ENCODE data around the gene NANS.
"Not testable (repeated sequence)": the region's sequence is repeated elsewhere in the genome, so short reads cannot be mapped to it uniquely, and the experiment has no call there.

NANS gene, protein sequence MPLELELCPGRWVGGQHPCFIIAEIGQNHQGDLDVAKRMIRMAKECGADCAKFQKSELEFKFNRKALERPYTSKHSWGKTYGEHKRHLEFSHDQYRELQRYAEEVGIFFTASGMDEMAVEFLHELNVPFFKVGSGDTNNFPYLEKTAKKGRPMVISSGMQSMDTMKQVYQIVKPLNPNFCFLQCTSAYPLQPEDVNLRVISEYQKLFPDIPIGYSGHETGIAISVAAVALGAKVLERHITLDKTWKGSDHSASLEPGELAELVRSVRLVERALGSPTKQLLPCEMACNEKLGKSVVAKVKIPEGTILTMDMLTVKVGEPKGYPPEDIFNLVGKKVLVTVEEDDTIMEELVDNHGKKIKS

DNA sequence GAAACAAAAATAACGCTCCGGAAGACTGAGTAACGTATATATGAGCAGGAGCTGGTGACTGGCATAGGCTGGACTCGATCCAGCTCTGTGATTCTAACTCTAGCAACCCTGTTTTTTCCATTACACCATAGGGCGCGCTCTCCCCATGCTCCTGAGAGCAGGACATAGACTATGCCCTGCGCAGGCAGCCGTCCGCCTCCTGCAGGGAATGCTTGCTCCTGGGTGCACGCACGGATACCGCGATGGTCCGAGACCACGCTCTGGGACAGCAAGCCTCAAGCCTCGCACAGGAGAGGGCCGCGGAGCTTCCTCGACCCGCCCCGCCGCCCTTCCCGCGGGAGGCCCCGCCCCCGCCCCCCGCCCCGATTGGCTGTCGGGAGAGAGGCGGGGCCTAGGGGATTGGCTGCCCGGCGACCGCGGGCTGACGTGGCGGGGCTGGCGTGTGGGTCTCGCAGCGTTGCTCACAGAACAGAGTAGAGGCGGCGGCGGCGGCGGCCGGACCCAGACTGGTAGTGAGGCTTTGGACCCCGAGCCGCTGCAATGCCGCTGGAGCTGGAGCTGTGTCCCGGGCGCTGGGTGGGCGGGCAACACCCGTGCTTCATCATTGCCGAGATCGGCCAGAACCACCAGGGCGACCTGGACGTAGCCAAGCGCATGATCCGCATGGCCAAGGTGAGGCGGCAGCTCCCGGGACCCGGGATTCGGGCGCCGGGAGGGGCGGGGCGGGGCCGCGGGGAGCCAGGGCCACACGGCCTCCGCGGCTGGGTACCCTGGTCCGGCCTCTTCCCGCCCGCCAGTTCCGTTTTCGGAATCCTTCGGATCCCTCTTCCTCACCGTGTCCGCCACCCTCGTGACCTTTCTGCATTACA lies at the start of gene NANS:
Gene NANS (plus strand): TSS at position 464 of the 869 bp plus-strand sequence. CDS start 77 bp downstream, at position 541.
- peak; percentile 98 for DNase-seq

DNA sequence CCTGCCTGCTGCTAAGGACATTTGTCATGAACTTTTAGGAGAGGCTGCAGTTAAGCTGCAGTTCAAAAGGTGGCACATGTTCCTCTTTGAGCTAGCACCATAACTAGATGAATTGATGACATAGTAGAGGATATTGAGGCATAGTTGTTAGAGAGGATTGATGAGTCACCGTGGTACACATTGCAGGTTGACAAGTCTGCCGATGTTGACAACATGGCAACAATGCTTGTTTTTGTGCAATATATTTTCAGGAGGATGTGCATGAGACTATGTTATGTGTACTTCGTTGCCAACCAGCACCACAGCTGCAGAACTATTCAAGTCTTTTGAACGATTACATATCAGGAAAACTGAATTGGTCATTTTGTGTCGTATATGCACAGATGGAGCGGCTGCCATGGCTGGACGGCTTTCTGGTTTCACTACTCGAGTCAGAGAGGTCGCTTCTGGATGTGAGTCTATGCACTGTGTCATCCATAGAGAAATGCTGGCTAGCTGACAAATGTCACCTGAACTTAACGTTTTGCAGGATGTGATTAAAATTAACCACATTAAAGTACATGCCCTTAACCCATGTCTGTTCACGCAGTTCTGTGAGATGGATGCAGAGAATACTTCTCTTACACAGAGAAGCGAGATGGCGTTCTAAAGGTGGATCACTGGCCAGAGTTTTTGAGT lies 49.1 kb upstream of the NANS start:
- no peak for DNase-seq

DNA sequence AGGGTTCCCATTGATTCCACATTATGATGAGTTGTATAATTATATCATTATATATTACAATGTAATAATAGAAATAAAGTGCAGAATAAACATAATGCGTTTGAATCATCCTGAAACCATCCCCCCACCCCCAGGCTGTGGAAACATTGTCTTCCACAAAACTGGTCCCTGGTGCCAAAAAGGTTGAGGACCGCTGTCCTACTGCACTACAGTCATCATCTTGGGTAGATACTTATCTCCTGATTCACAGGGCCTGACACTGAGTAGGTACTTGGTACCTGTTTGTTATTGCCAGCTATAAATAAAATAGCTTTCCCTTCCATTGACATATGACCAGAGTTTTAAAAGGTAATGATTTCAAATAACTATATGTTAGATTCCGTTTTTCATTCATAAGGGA lies 47.8 kb upstream of the NANS start:
- DNase-seq, result no peak

- no peak for DNase-seq
These were observed 47.1 kb upstream of the NANS start for GRCh38 chr9:98009437-98009836.

DNA sequence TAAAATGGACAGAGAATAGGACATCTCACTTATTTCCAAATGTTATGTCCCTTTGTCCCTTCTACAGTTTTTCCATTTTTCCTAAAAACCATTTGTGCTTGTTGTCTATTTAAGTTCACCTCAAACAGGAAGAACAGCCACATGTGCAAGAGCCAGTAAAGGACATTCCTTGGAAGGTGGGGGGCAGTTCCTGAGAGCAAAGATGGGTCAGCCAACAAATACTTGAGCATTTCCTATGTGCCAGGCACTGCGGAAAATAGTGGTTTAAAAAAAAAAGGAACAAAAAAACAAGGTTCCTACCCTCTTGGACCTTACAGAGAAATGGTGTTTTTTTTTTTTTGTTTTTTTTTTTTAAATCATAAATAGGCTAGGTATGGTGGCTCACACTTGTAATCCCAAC lies 46.6 kb upstream of the NANS start:
- no peak for DNase-seq

DNA sequence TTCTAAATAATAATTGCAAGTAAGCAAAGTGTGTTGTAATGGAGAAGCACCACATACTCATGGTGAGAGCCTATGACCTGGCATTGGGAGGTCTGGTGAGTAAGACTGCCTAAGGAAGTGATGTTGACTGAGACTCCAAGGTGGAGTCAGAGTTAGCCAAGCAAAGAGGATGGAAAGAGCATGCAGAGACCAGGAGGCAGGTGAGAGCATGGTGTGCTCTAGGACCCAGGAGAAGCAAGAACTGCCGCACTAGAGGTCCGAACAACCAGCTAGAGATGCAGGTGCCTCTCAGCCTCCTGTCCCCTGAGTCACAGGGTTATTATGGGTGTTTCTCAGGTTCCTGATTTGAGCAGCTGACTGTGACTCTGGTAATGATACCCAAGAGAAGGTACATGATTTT lies 46.1 kb upstream of the NANS start:
- DNase-seq, result peak; percentile 37

GRCh38 chr9:98011122-98011521 lies 45.4 kb upstream of the NANS start:
- DNase-seq, result no peak

- no peak for DNase-seq
These were observed 40.3 kb upstream of the NANS start for GRCh38 chr9:98016137-98016680.

GRCh38 chr9:98017306-98017705 lies 39.2 kb upstream of the NANS start:
- no peak for DNase-seq

DNA sequence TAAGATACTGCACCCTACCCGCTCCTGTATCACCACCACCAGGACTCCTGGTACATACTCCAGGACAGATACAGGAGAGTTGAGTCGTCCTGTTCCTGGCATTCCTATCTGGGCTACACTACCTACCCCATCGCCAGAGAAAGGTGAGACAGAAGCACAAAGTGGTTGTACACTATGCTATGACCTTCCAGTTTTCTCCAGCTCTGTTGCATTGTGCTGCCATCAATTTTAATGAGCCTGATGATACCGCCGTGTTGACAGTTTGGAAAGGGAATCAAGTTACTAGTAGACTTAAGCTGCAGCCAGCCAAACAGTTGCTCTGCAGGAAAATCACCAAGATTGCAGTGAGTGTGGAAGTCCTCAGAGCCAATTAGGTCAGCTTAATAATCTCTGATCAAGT lies 38.2 kb upstream of the NANS start:
- DNase-seq, result no peak

DNA sequence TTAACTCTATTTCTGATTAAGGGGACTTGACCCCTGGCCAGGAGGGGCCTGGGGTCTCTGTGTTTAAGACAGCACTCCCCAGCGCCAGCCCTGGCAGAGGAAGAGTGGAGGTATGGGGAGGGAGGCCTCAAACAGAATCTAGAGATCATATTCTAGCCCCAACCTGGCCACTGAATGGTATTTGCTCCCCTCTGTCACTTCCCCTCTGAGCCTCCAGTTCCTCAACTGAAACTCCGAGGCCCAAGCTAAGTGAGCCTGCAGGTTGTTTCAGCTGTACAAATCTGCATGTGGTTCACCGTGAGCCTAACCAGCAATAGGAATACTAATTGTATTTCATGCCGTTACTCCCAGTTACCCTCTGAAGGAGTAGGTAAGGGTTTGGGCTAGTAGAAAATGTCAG lies 37.4 kb upstream of the NANS start:
- DNase-seq, result no peak

DNA sequence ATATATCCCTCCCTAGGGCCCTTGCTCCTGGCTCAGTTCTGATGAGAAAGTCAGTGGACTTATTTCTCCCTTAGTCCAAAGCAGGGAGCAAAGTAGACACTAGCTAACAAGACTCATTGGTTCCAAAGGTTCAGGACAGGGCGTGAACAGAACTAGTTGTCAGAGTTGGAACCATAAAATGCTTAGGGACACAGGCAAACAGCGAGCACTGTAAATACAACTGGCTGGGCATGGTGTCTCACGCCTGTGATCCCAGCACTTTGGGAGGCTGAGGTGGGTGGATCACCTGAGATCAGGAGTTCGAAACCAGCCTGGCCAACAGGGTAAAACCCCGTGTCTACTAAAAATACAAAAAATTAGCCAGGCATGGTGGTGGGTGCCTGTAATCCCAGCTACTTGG lies 36.7 kb upstream of the NANS start:
- DNase-seq, result not testable (repeated sequence)

DNA sequence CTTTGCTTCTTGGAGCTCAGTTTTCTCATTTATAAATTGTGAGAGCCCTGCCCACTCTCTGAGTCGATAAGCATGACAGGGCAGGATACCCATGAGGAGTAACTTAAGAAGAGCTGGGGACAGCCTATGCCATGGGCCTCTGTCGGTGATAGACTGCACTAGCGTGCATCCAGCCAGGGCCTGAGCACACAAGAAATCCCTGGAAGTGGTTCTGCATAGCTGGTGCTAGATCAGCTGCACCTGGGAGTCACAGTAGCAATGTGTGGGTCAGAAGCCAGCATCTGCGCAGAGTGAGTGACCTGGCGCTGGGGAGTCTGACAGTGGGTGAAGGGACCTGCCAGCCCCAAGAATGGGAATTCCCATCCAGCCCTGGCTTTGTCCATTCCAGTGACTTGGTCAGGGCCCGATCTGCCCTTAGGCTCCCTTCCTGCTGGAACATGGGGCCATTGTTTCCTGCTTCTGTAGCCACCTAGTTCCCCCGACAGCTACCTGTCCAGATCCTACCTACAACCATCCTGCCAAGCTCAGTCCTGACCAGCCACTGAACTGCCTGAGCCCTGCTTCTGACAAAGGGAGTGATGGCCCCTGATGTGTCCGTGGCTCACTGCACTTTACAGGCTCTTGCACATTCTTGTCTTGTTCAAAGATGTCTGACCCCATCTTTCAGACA lies 35.9 kb upstream of the NANS start:
- DNase-seq, result no peak

DNA sequence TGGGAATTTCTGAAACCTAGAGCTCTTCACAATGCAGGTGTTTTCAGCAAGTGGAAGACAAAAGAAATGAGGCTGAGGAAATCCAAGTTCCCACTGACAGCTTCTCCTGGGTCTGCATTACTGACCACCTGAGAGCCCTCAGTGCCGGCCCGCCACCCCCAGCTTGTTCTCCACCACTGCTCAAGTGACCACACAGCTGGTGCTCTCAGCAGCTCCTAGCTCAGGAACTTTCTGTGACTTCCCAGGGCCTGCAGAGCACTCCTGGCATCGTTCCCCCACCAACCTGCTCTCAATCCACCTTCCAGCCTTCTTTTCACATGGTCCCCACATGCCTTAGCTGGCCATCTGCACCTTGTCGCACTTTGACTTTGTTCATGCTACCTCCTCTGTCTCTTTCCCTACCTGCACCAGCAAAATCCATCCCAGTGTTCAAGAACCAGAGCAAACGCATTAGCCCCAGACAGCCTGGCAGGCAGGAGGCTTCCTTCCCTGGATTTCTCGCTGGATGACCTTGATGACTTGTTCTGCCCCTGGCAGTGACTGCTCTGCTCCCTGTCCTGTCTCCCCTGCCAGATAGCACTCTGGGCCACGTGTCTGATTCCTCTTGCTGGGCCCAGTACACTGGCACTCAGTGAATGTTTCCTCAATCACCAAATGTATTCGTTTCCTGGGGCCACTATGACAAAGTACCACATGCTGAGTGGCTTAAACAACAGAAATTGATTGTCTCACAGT lies 35.1 kb upstream of the NANS start:
- DNase-seq, result no peak

DNA sequence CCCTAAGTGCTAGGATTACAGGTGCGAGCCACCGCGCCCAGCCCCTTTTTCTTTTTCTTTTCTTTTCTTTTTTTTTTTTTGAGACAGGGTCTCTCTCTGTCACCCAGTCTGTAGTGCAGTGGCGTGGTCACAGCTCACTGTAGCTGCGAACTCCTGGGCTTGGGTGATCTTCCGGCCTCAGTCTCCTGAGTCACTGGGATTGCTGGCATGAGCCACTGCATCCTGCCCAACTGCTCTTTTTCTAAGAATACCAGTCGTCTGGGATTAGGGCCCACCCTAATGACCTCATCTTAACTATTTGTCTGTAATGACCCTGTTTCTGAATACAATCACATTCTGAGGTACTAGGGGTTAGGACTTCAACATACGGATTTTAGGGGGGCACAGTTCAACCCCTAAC lies 34.1 kb upstream of the NANS start:
- peak; percentile 79 for DNase-seq

DNA sequence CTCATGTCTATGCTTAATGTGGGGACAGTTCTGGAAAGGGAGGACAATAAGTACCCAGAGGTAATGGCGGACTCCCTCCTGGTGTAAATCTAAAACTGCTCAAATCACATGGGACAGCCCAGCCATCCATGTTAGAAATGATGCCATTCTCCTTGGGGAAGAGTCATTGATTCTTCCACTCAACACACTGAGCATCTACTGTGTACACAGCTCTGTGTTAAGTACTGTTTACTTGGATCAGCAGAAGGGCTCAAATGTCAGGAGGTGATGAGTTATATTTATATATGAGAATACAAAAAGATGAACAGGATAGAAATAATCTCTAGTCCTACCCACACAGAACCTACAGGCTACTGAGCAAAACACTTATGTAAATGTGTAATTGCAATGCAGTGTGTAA lies 31.8 kb upstream of the NANS start:
- no peak for DNase-seq

- no peak for DNase-seq
These were observed 25.4 kb upstream of the NANS start for GRCh38 chr9:98031169-98031568.

- peak; percentile 82 for DNase-seq
These were observed 24.6 kb upstream of the NANS start for GRCh38 chr9:98031935-98032334.

DNA sequence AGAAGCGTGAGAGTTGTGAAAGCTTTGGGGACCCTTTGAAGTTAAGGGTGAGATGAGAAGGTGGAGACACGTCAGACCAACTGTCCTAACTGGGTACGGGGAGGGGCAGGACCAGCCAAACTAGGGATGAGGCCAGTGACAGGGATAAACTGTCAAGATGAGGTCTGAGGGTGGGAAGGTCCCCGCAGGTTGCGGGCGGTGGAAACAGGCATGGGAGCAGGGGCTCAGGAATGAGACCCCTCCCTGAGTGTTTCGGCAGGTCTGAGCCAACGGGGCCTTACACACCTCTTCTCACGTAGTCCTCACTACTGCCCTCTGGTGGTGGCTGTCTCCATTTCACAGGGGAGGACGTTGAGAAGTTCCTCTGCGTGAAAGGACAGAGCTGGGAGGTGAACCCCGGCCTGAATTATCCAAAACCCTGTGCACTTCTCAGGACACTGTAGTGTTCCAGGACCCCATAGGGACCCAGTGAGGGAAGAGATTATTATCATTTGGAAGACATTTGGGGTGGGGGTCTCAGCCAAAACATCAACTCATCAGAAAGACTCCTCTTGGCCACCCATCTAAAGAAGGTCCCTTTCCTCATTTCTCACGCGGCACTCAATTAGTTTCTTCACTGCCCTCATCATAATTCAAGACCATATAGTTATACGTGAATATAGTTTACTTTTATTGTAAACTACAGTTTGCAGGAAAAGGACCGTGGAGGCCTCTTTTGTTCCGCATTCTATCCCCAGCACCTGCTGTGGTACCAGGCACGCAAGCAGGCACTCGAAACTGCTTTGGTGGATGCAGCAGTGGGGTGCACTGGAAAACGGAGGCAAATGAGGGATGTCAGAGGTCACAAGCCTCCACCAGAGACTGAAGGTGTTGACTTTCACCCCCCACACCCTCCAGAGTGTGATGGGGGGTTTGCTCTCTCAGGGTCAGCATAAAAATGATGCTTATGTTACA lies 21.7 kb upstream of the NANS start:
- DNase-seq, result peak; percentile 73

DNA sequence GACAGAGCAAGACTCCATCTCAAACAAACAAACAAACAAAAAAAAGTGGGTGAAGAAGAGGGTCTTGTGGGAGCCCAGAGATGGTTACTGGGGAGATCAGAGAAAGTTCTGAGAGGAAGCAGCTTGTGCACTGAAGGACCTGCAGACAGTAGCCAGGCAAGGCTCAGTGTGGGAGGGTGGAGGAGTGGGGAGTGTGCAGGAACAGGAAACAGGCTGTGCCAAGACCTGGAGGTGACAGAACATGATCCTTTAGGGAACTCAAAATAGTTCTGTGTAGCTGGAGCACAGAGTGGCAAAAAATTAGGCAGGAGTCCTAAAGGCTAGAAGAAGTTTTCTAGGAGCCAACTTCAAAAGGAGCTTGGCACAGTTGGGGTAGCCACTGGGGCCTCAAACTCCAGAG lies 19.2 kb upstream of the NANS start:
- peak; percentile 51 for DNase-seq

- DNase-seq, result no peak
These were observed 17.6 kb upstream of the NANS start for GRCh38 chr9:98038958-98039357.

Data from EL (cell line).